D721Med (cell line): ENCODE measurements around the gene CFDP1.

Experiments
- DNase-seq: peaks from one replicate; pipeline ENCODE4 v3.0.0; 2011; ENCODE audit warnings: low spot score; ENCODE audit not compliant: insufficient read length
- FAIRE-seq: peaks from 2 replicates; lab custom pipeline; 2011; peaks lifted over from hg19 to GRCh38; lab: Jason Lieb, UNC
- CTCF ChIP-seq: IDR thresholded peaks from 2 replicates; pipeline ENCODE4 v1.5.1; 2012; ENCODE audit warnings: mild to moderate bottlenecking, control low read depth; ENCODE audit not compliant: insufficient read depth; ENCODE audit errors: missing control alignments

Gene CFDP1

GRCh38 chr16:75377729-75378386 is 55.4 kb downstream of the CFDP1 start:
- FAIRE-seq (no peak), DNase-seq (no peak)
- TF ChIP-seq CTCF, result no peak

GRCh38 chr16:75376475-75377161 is 56.7 kb downstream of the CFDP1 start:
- no peak for TF ChIP-seq CTCF
- DNase-seq (no peak), FAIRE-seq (no peak)

GRCh38 chr16:75374388-75374787 is 58.9 kb downstream of the CFDP1 start:
- no peak for TF ChIP-seq CTCF
- FAIRE-seq, result no peak
- DNase-seq, result no peak

GRCh38 chr16:75372236-75372856 is 61.0 kb downstream of the CFDP1 start:
- FAIRE-seq (no peak), DNase-seq (no peak)
- TF ChIP-seq CTCF, result no peak

GRCh38 chr16:75371171-75371570 is 62.1 kb downstream of the CFDP1 start:
- FAIRE-seq (no peak), DNase-seq (no peak)
- TF ChIP-seq CTCF, result no peak

- FAIRE-seq (no peak), DNase-seq (no peak)
- no peak for TF ChIP-seq CTCF
Observed at GRCh38 chr16:75364286-75364791, 69.0 kb downstream of the CFDP1 start.
